ENCODE data around the gene WASF2. TPM values are rescaled to one million over a fixed set of nuclear protein-coding genes. Genes with fewer than 3 reads are reported as not detected.
"Not testable (repeated sequence)": the region's sequence is repeated elsewhere in the genome, so short reads cannot be mapped to it uniquely, and the experiment has no call there.

The WASF2 gene
- total RNA-seq, 1 donor from 2014 or later, result 189 TPM

DNA sequence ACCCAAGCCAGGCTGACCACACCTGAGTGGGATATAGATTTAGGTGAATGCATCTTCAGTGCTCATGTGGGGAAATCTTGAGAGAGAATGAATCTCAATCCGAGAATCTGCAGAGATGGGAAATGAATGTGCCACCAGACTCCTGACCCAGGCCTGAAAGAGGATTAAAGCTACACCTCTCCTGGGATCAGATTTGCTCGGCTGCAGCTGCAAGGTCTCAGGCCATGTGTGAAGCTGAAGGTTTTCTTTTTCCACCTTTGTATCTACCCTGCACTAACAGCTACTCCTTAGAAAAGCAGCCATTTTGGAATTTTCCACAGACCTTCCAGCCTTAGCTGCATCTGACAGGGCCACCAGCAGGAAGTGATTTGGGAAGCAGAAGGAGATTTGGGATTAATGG, 79.3 kb downstream of the WASF2 start:
- TF ChIP-seq, protein P1, sequence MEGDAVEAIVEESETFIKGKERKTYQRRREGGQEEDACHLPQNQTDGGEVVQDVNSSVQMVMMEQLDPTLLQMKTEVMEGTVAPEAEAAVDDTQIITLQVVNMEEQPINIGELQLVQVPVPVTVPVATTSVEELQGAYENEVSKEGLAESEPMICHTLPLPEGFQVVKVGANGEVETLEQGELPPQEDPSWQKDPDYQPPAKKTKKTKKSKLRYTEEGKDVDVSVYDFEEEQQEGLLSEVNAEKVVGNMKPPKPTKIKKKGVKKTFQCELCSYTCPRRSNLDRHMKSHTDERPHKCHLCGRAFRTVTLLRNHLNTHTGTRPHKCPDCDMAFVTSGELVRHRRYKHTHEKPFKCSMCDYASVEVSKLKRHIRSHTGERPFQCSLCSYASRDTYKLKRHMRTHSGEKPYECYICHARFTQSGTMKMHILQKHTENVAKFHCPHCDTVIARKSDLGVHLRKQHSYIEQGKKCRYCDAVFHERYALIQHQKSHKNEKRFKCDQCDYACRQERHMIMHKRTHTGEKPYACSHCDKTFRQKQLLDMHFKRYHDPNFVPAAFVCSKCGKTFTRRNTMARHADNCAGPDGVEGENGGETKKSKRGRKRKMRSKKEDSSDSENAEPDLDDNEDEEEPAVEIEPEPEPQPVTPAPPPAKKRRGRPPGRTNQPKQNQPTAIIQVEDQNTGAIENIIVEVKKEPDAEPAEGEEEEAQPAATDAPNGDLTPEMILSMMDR (IDR thresholded peaks at IDR 0.05), result no peak
- Mint-ChIP-seq H3K27me3 (ENCODE audit: unreplicated experiment) (no peaks in the 10 kb centered on the region), H3K9me3 (ENCODE audit: unreplicated experiment) (no peaks in the 10 kb centered on the region), H3K36me3 (ENCODE audit: unreplicated experiment) (peaks cover 58% of the 10 kb centered on the region), H3K4me3 (ENCODE audit: unreplicated experiment) (no peak overlapping the region), H3K4me1 (ENCODE audit: unreplicated experiment) (peaks cover 19% of the 10 kb centered on the region), H3K27ac (ENCODE audit: unreplicated experiment) (no peak overlapping the region)
- no peak for DNase-seq (ENCODE audit: extremely low spot score, unreplicated experiment)

- Mint-ChIP-seq H3K9me3 (ENCODE audit: unreplicated experiment) (no peaks in the 10 kb centered on the region), H3K36me3 (ENCODE audit: unreplicated experiment) (peaks cover 51% of the 10 kb centered on the region), H3K4me3 (ENCODE audit: unreplicated experiment) (no peak overlapping the region), H3K27ac (ENCODE audit: unreplicated experiment) (no peak overlapping the region), H3K4me1 (ENCODE audit: unreplicated experiment) (peaks cover 22% of the 10 kb centered on the region), H3K27me3 (ENCODE audit: unreplicated experiment) (no peaks in the 10 kb centered on the region)
- DNase-seq (ENCODE audit: extremely low spot score, unreplicated experiment), result no peak
- TF ChIP-seq, protein P1 (IDR thresholded peaks at IDR 0.05), result no peak
Observed at GRCh38 chr1:27409669-27410068, 80.3 kb downstream of the WASF2 start.

- TF ChIP-seq, protein P1 (IDR thresholded peaks at IDR 0.05), result no peak
- Mint-ChIP-seq H3K36me3 (ENCODE audit: unreplicated experiment) (peaks cover 39% of the 10 kb centered on the region), H3K27me3 (ENCODE audit: unreplicated experiment) (no peaks in the 10 kb centered on the region), H3K9me3 (ENCODE audit: unreplicated experiment) (no peaks in the 10 kb centered on the region), H3K4me1 (ENCODE audit: unreplicated experiment) (peaks cover 37% of the 10 kb centered on the region), H3K27ac (ENCODE audit: unreplicated experiment) (no peak overlapping the region), H3K4me3 (ENCODE audit: unreplicated experiment) (no peak overlapping the region)
- no peak for DNase-seq (ENCODE audit: extremely low spot score, unreplicated experiment)
Observed at GRCh38 chr1:27408151-27408550, 81.8 kb downstream of the WASF2 start.

DNA sequence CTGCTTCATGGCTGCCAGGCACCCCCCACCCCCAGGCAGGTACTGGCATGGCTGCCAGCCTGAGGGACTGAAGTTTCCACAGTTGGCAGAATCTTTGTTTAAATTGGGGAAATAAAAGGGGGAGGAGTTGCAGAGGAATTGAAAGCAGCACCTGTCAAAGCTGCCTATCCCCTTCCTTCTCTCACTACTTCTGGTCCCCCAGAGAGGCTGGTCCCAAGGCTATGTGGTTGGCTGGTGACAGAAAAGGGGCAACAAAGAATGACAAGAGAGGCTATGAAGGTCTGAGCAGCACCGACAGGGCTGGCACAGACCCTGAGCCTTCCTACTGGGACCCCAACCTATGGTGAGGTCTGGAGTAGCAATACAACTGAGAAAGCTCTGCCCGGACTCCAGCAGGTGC, 83.2 kb downstream of the WASF2 start:
- H3K27ac Mint-ChIP-seq (ENCODE audit: unreplicated experiment), result peak overlapping the region; percentile 62
- peaks cover 46% of the 10 kb centered on the region for H3K4me1 Mint-ChIP-seq (ENCODE audit: unreplicated experiment)
- not testable (repeated sequence) for H3K4me3 Mint-ChIP-seq (ENCODE audit: unreplicated experiment); H3K27me3 Mint-ChIP-seq (ENCODE audit: unreplicated experiment); DNase-seq (ENCODE audit: extremely low spot score, unreplicated experiment); H3K9me3 Mint-ChIP-seq (ENCODE audit: unreplicated experiment)
- peaks cover 29% of the 10 kb centered on the region for H3K36me3 Mint-ChIP-seq (ENCODE audit: unreplicated experiment)

GRCh38 chr1:27406362-27406680, 83.6 kb downstream of the WASF2 start:
- H3K4me1 Mint-ChIP-seq (ENCODE audit: unreplicated experiment), result peaks cover 50% of the 10 kb centered on the region
- H3K27me3 Mint-ChIP-seq (ENCODE audit: unreplicated experiment), result no peaks in the 10 kb centered on the region
- TF ChIP-seq, protein P1 (IDR thresholded peaks at IDR 0.05), result no peak
- DNase-seq (ENCODE audit: extremely low spot score, unreplicated experiment), result no peak
- no peaks in the 10 kb centered on the region for H3K9me3 Mint-ChIP-seq (ENCODE audit: unreplicated experiment)
- H3K36me3 Mint-ChIP-seq (ENCODE audit: unreplicated experiment), result peaks cover 28% of the 10 kb centered on the region
- peak overlapping the region; percentile 88 for H3K27ac Mint-ChIP-seq (ENCODE audit: unreplicated experiment)
- no peak overlapping the region for H3K4me3 Mint-ChIP-seq (ENCODE audit: unreplicated experiment)

Data from osteocyte (in vitro differentiated cells).